GM12878 (cell line): ENCODE results near the gene MAGEB1. TPM values are rescaled to one million over a fixed set of nuclear protein-coding genes. Genes with fewer than 3 reads are reported as not detected.

Experiments
- ATAC-seq: fragments of 200-7000 bp; cut with Tn5 transposase; 3 replicates; pipeline ENCODE4 v1.9.1; 2020; ENCODE audit warnings: mild to moderate bottlenecking, moderate library complexity
- BruUV-seq: library from RNA; stranded (reverse); fragments of 400-500 nt; replicated peaks from 2 replicates; lab custom pipeline; 2021; lab: Mats Ljungman, UMichigan
- CTCF ChIA-PET: fragments of 300-600 bp; sonication (Branson Sonifier 250); formaldehyde crosslinking; extraction: SDS; loops from one replicate; lab custom pipeline; 2021; ENCODE audit warnings: inconsistent platforms; lab: Yijun Ruan, JAX
- POLR2A ChIA-PET: fragments of 350-600 bp; formaldehyde crosslinking; extraction: SDS; loops from one replicate; lab custom pipeline; 2021; ENCODE audit warnings: inconsistent platforms; lab: Charles Lee
- RAD21 ChIA-PET: fragments of 300-600 bp; sonication (Branson Sonifier 250); formaldehyde crosslinking; loops from one replicate; lab custom pipeline; 2023; ENCODE audit warnings: antibody characterized with exemption; ENCODE audit not compliant: unreplicated experiment; lab: Charles Lee
- SMC1A ChIA-PET: fragments of 300-600 bp; sonication (Branson Sonifier 250); formaldehyde crosslinking; loops from one replicate; lab custom pipeline; 2023; ENCODE audit not compliant: unreplicated experiment, uncharacterized antibody; lab: Charles Lee
- DNase-seq: peaks from one replicate; pipeline ENCODE4 v3.0.0-alpha.2; 2011; ENCODE audit warnings: low read depth, low spot score
- FAIRE-seq: peaks from 3 replicates; lab custom pipeline; 2011; peaks lifted over from hg19 to GRCh38; lab: Jason Lieb, UNC
- H2AFZ ChIP-seq: 2 replicates; pipeline ENCODE4 v1.6.0; 2011; ENCODE audit warnings: low read depth, low read length, control low read depth; ENCODE audit not compliant: control insufficient read depth
- H3K27ac ChIP-seq: 2 replicates; pipeline ENCODE4 v1.5.1; 2011; ENCODE audit warnings: control low read depth; ENCODE audit not compliant: control insufficient read depth, insufficient read depth
- H3K27me3 ChIP-seq, 2 experiments: replicated peaks in 1 of 2; 2 replicates each; pipeline versions ENCODE4 v1.6.0 to v1.6.1; 2011; ENCODE audit warnings: low read length in 1 of 2; ENCODE audit not compliant: control insufficient read depth in 2 of 2, insufficient read depth in 2 of 2
- H3K36me3 ChIP-seq, 2 experiments: 2 replicates each; pipeline ENCODE4 v1.5.1; 2011; ENCODE audit warnings: low read length in 1 of 2; ENCODE audit not compliant: control insufficient read depth in 2 of 2, insufficient read depth in 2 of 2
- H3K4me1 ChIP-seq: 2 replicates; pipeline ENCODE4 v1.6.1; 2011; ENCODE audit warnings: mild to moderate bottlenecking, low read length, moderate library complexity, mixed read lengths; ENCODE audit not compliant: control insufficient read depth, insufficient read depth
- H3K4me2 ChIP-seq: 2 replicates; pipeline ENCODE4 v1.6.0; 2011; ENCODE audit warnings: control low read depth; ENCODE audit not compliant: control insufficient read depth, insufficient read depth
- H3K4me3 ChIP-seq: fragments of 200-600 bp; sonication (generic); 2 replicates; pipeline ENCODE4 v1.5.1; 2016
- H3K79me2 ChIP-seq: 2 replicates; pipeline ENCODE4 v1.6.0; 2011; ENCODE audit warnings: low read length; ENCODE audit not compliant: control insufficient read depth, insufficient read depth
- H3K9ac ChIP-seq: 2 replicates; pipeline ENCODE4 v1.8.0; 2011; ENCODE audit warnings: low read length, control low read depth, mixed read lengths; ENCODE audit not compliant: control insufficient read depth, insufficient read depth
- H3K9me3 ChIP-seq: replicated peaks from 3 replicates; pipeline ENCODE4 v1.5.1; 2011; ENCODE audit warnings: mild to moderate bottlenecking, low read length; ENCODE audit not compliant: control insufficient read depth, insufficient read depth
- H4K20me1 ChIP-seq: 2 replicates; pipeline ENCODE4 v1.6.0; 2011; ENCODE audit not compliant: control insufficient read depth, insufficient read depth
- IRF3 ChIP-seq: fragments of 450-650 bp; IDR thresholded peaks from 2 replicates; pipeline ENCODE4 v1.6.1; 2014; ENCODE audit warnings: mild to moderate bottlenecking
- MAX ChIP-seq: IDR thresholded peaks from 2 replicates; pipeline ENCODE4 v1.6.1; 2012; ENCODE audit warnings: low read depth, low read length, improper control_type of control experiment
- MYB ChIP-seq: fragments of 150-350 bp; IDR thresholded peaks from 2 replicates; pipeline ENCODE4 v1.6.1; 2014; ENCODE audit warnings: mild to moderate bottlenecking, low read depth, low read length, borderline replicate concordance
- NFIC ChIP-seq: IDR thresholded peaks from 2 replicates; pipeline ENCODE4 v1.6.1; 2012; ENCODE audit warnings: low read depth, mild to moderate bottlenecking, inconsistent platforms, low read length, moderate library complexity
- POLR2AphosphoS2 ChIP-seq: IDR thresholded peaks from 2 replicates; pipeline ENCODE4 v1.6.1; 2011; ENCODE audit warnings: low read depth, mild to moderate bottlenecking, low read length, improper control_type of control experiment, moderate library complexity
- SPI1 ChIP-seq: IDR thresholded peaks from 2 replicates; pipeline ENCODE4 v1.6.1; 2011; ENCODE audit warnings: low read depth, mild to moderate bottlenecking, low read length, moderate library complexity, borderline replicate concordance; ENCODE audit not compliant: insufficient read depth
- TAF1 ChIP-seq: IDR thresholded peaks from 2 replicates; pipeline ENCODE4 v1.6.1; 2011; ENCODE audit warnings: mild to moderate bottlenecking, low read depth, low read length, borderline replicate concordance
- WGBS: methylation state at CpG from one replicate; pipeline ENCODE4 v1.1.6; 2016; ENCODE audit warnings: low lambda C conversion rate; ENCODE audit not compliant: insufficient replicate concordance, insufficient coverage; ENCODE audit errors: missing lambda C conversion rate; 5-methylcytosine and 5-hydroxymethylcytosine counted together
- in situ Hi-C: fragments of 300-500 bp; cut with MboI; formaldehyde crosslinking; loops from 9 replicates; pipeline ENCODE4 v1.14.3; 2018; ENCODE audit warnings: mixed read lengths
- intact Hi-C: fragments of 100-400 bp; cut with micrococcal nuclease; formaldehyde crosslinking; loops from one replicate; pipeline ENCODE4 v1.14.2; 2022; ENCODE audit not compliant: unreplicated experiment
- polyA plus RNA-seq, 11 experiments: library from polyadenylated mRNA; depleted of rRNA in 4 of 11; unstranded in 6 of 11; stranded (reverse) in 5 of 11; fragments of >200 nt; fragmentation: Nextera tagmentation in 4 of 11; fragmentation: Illumina TruSeq in 1 of 11; extraction: Ambion mirVana in 4 of 11; extraction: Trizol in 1 of 11; gene quantifications; 1 replicate in 1 of 11; 2 replicates in 10 of 11; pipeline versions ENCODE4 v1.2.1 to v1.2.3, GENCODE V29; 2011 to 2016; ENCODE audit warnings: inconsistent platforms in 2 of 11, missing spikeins in 2 of 11, low read depth in 1 of 11
- total RNA-seq, 4 experiments: library from RNA; depleted of rRNA in 3 of 4; stranded (reverse); fragments of >200 nt in 3 of 4; fragmentation: Illumina TruSeq in 1 of 4; extraction: Trizol in 1 of 4; gene quantifications; 2 replicates each; pipeline versions ENCODE4 v1.2.1 to v1.2.3, GENCODE V29; 2013 to 2021

Gene MAGEB1
- total and polyA plus RNA-seq, 10 of the 15 experiments (the other 5 are each of a cell fraction or from before 2014, with no cell fraction given) = 0.04 to 0.06 TPM; not detected in 8

- Histone ChIP-seq H4K20me1 (no peaks in the 10 kb centered on the region), H2AFZ (no peak overlapping the region), H3K36me3 (no peaks in the 10 kb centered on the region), H3K4me2 (no peak overlapping the region), H3K79me2 (no peaks in the 10 kb centered on the region), H3K9ac (no peak overlapping the region), H3K27ac (no peak overlapping the region), H3K9me3 (no peaks in the 10 kb centered on the region), H3K4me3 (no peak overlapping the region), H3K27me3 (no peaks in the 10 kb centered on the region), H3K4me1 (no peaks in the 10 kb centered on the region)
- RAD21 ChIA-PET = no interaction called here
- SMC1A ChIA-PET = no interaction called here
- in situ Hi-C loops = no loop called here
- intact Hi-C loops = no loop called here
- WGBS = 95% methylated on average over 1 of the region's 1 CpG
- no peak for TF ChIP-seq TAF1
- no peak for TF ChIP-seq IRF3
- TF ChIP-seq MAX = no peak
- TF ChIP-seq MYB = no peak
- ATAC-seq (no peak), DNase-seq (no peak), FAIRE-seq (no peak)
- BruUV-seq = no TSS peak
- POLR2A ChIA-PET = no interaction called here
- CTCF ChIA-PET = interaction anchor here (1.1 kb wide), 1 partner anchor 258 kb away, joined by 3 read pairs; no protein-coding TSS in a partner anchor
These were observed 33.5 kb downstream of the MAGEB1 start for GRCh38 chrX:30280428-30280827.

GRCh38 chrX:30282527-30282926, 35.6 kb downstream of the MAGEB1 start:
- Histone ChIP-seq H3K4me1 (no peaks in the 10 kb centered on the region), H2AFZ (no peak overlapping the region), H3K4me2 (no peak overlapping the region), H3K27me3 (no peaks in the 10 kb centered on the region), H4K20me1 (no peaks in the 10 kb centered on the region), H3K4me3 (no peak overlapping the region), H3K9me3 (no peaks in the 10 kb centered on the region), H3K9ac (no peak overlapping the region), H3K36me3 (no peaks in the 10 kb centered on the region), H3K79me2 (no peaks in the 10 kb centered on the region), H3K27ac (no peak overlapping the region)
- FAIRE-seq = no peak
- SMC1A ChIA-PET = no interaction called here
- no peak for ATAC-seq
- intact Hi-C loops (no loop called here), in situ Hi-C loops (no loop called here)
- POLR2A ChIA-PET = no interaction called here
- RAD21 ChIA-PET = no interaction called here
- DNase-seq = no peak
- no TSS peak for BruUV-seq
- TF ChIP-seq TAF1 (no peak), NFIC (no peak), SPI1 (no peak), POLR2AphosphoS2 (no peak)
- CTCF ChIA-PET = no interaction called here
